ENCODE measurements around the gene RNF10. TPM values are rescaled to one million over a fixed set of nuclear protein-coding genes. Genes with fewer than 3 reads are reported as not detected.

Gene RNF10
- total RNA-seq, 1 donor from 2014 or later: 147 TPM

- no peak overlapping the region for H3K27ac ChIP-seq
- H3K27me3 ChIP-seq: no peaks in the 10 kb centered on the region
- peaks cover 2 to 25% of the 10 kb centered on the region in 2 donors for H3K4me1 ChIP-seq
- no peaks in the 10 kb centered on the region for H3K9me3 ChIP-seq
- peaks cover 34 to 45% of the 10 kb centered on the region in 2 donors for H3K36me3 ChIP-seq
- no peak for DNase-seq (ENCODE audit: low spot score in 2 of 2)
- no peak for TF ChIP-seq CTCF (IDR thresholded peaks at IDR 0.05)
- no peak overlapping the region for H3K4me3 ChIP-seq
- intact Hi-C loops (cut with DNase I): no loop called here
Measured at GRCh38 chr12:120546050-120546386, 11.9 kb downstream of the RNF10 start.

GRCh38 chr12:120554678-120555077 is 20.5 kb downstream of the RNF10 start:
- no peak for TF ChIP-seq CTCF (IDR thresholded peaks at IDR 0.05)
- peak in 1 of 2 donors; percentile 30 for DNase-seq (ENCODE audit: low spot score in 2 of 2)
- Histone ChIP-seq H3K9me3 (no peaks in the 10 kb centered on the region), H3K27me3 (no peaks in the 10 kb centered on the region), H3K27ac (no peak overlapping the region), H3K4me1 (peaks cover 2 to 5% of the 10 kb centered on the region in 2 donors), H3K36me3 (peaks cover 59 to 72% of the 10 kb centered on the region in 2 donors), H3K4me3 (no peak overlapping the region)
- intact Hi-C loops (cut with DNase I): no loop called here

GRCh38 chr12:120557589-120557988 is 23.4 kb downstream of the RNF10 start:
- DNase-seq (ENCODE audit: low spot score in 2 of 2): no peak
- intact Hi-C loops (cut with DNase I): no loop called here
- Histone ChIP-seq H3K9me3 (no peaks in the 10 kb centered on the region), H3K27ac (no peak overlapping the region), H3K4me1 (peaks cover 0 to 5% of the 10 kb centered on the region in 2 donors), H3K27me3 (no peaks in the 10 kb centered on the region), H3K36me3 (peaks cover 74 to 83% of the 10 kb centered on the region in 2 donors), H3K4me3 (no peak overlapping the region)
- no peak for TF ChIP-seq CTCF (IDR thresholded peaks at IDR 0.05)

GRCh38 chr12:120562906-120563305 is 28.8 kb downstream of the RNF10 start:
- Histone ChIP-seq H3K27ac (no peak overlapping the region), H3K4me3 (no peak overlapping the region), H3K27me3 (no peaks in the 10 kb centered on the region), H3K4me1 (no peaks in the 10 kb centered on the region), H3K36me3 (peaks cover 91 to 92% of the 10 kb centered on the region in 2 donors), H3K9me3 (no peaks in the 10 kb centered on the region)
- DNase-seq (ENCODE audit: low spot score in 2 of 2): peak in 1 of 2 donors; percentile 11
- intact Hi-C loops (cut with DNase I): no loop called here
- no peak for TF ChIP-seq CTCF (IDR thresholded peaks at IDR 0.05)

- DNase-seq (ENCODE audit: low spot score in 2 of 2): peak in 1 of 2 donors; percentile 57
- no peak for TF ChIP-seq CTCF (IDR thresholded peaks at IDR 0.05)
- intact Hi-C loops (cut with DNase I): no loop called here
- Histone ChIP-seq H3K36me3 (peaks cover 92 to 94% of the 10 kb centered on the region in 2 donors), H3K27me3 (no peaks in the 10 kb centered on the region), H3K9me3 (no peaks in the 10 kb centered on the region), H3K4me3 (no peak overlapping the region), H3K27ac (no peak overlapping the region), H3K4me1 (no peaks in the 10 kb centered on the region)
Measured at GRCh38 chr12:120563495-120563894, 29.3 kb downstream of the RNF10 start.

- Histone ChIP-seq H3K4me1 (no peaks in the 10 kb centered on the region), H3K27me3 (no peaks in the 10 kb centered on the region), H3K4me3 (no peak overlapping the region), H3K27ac (no peak overlapping the region), H3K9me3 (no peaks in the 10 kb centered on the region), H3K36me3 (peaks cover 86 to 100% of the 10 kb centered on the region in 2 donors)
- TF ChIP-seq CTCF (IDR thresholded peaks at IDR 0.05): no peak
- intact Hi-C loops (cut with DNase I): no loop called here
- DNase-seq (ENCODE audit: low spot score in 2 of 2): no peak
Measured at GRCh38 chr12:120571299-120571698, 37.1 kb downstream of the RNF10 start.

Measured in ascending aorta (tissue), 2 donors.